ENCODE measurements around the gene GBGT1. TPM values are rescaled to one million over a fixed set of nuclear protein-coding genes. Genes with fewer than 3 reads are reported as not detected.

GBGT1 gene
- polyA plus RNA-seq, 3 donors: 1.3 to 1.6 (median 1.6) TPM

DNA sequence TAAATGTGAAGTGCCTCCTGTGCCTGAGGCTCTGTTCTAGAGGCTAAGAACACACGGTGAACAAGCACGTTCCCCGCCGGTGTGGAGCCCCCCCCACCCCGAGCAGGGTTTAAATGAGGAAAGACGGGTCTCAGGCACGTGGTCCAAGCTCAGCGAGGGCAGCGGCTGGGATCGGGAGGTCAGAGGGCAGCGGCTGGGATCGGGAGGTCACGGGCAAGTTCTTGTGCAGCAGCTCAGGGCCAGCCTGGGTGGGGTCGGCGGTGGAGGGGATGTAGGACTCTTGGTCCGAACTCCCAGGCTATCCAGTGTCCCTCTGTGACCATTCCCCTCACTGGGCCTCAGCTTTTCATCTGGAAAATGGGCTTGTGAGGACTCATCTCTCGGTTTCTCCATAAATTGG lies 2.7 kb upstream of the GBGT1 start:
- DNase-seq (ENCODE audit: low read depth in 3 of 3, low spot score in 2 of 3): no peak

- no peak for DNase-seq (ENCODE audit: low read depth in 3 of 3, low spot score in 2 of 3)
Measured at GRCh38 chr9:133165452-133165730, 1.7 kb upstream of the GBGT1 start.

- DNase-seq (ENCODE audit: low read depth in 3 of 3, low spot score in 2 of 3): no peak
Measured at GRCh38 chr9:133164191-133164590, 477 bp upstream of the GBGT1 start.

GRCh38 chr9:133162861-133163503 lies 732 bp downstream of the GBGT1 start:
- DNase-seq (ENCODE audit: low read depth in 3 of 3, low spot score in 2 of 3): no peak

DNA sequence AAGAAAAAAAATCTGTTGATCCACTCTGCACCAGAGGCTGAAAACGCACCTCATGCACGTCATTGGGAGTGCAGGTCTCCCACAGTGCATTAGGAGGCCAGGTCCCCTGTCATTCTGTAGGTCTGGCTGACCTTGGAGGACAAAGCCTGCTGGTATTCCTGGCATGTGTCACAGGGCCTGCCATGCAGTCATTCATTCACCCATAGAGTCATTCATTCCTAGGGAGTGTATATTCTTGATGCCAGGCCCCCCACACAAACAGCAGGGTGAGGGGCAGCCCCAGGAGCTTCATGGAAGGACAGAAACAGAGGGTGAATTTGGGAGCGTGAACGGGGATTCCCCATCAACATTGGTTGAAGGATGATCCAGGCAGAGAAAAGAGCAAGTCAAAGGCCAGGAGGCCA lies 2.2 kb downstream of the GBGT1 start:
- no peak for DNase-seq (ENCODE audit: low read depth in 3 of 3, low spot score in 2 of 3)

GRCh38 chr9:133160742-133161546 lies 2.8 kb downstream of the GBGT1 start:
- DNase-seq (ENCODE audit: low read depth in 3 of 3, low spot score in 2 of 3): no peak

GRCh38 chr9:133158695-133159094 lies 5.0 kb downstream of the GBGT1 start:
- DNase-seq (ENCODE audit: low read depth in 3 of 3, low spot score in 2 of 3): no peak

- DNase-seq (ENCODE audit: low read depth in 3 of 3, low spot score in 2 of 3): no peak
Measured at GRCh38 chr9:133155156-133155555, 8.6 kb downstream of the GBGT1 start.

DNA sequence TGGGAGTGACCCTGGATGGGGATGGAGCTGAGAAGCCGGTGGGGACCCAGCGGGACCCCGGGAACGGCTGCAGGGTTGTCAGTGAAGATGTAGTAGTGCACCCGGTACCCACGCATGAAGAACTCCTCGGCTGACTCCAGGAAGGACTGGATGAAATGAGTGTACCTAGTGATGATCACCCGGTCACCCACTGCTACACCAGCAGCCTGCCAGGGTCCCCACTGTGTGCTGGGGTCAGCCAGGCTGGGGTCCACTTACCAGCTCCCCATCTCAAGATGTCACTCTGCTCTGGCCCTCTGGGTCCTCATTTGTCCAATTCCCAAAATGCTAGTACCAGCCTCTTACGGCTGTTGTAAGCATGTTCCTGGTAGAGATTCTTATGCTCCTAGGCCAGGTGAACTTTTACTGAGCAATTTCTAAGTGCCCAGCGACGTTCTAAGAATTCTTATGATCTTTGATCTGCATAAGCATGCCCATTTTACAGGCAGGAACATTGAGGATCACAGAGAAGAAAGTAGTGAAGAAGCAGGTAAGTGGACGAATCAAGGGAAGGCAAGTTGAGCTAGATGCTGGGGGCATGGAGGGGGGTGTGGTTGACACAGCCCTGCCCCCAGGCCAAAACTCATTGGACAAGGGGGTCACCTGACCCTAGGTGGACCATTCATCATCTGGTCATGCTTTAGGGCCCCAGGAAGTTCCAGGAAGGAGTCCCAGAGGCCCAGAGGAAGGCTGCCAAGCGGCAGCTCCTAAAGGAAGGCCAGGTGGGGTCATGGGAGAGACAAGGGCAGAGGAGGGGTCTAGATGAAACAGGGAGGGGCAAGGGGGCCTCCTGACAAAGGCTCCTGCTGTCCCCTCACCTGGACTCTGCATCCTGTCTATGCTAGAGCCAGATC lies 9.4 kb downstream of the GBGT1 start:
- no peak for DNase-seq (ENCODE audit: low read depth in 3 of 3, low spot score in 2 of 3)

DNA sequence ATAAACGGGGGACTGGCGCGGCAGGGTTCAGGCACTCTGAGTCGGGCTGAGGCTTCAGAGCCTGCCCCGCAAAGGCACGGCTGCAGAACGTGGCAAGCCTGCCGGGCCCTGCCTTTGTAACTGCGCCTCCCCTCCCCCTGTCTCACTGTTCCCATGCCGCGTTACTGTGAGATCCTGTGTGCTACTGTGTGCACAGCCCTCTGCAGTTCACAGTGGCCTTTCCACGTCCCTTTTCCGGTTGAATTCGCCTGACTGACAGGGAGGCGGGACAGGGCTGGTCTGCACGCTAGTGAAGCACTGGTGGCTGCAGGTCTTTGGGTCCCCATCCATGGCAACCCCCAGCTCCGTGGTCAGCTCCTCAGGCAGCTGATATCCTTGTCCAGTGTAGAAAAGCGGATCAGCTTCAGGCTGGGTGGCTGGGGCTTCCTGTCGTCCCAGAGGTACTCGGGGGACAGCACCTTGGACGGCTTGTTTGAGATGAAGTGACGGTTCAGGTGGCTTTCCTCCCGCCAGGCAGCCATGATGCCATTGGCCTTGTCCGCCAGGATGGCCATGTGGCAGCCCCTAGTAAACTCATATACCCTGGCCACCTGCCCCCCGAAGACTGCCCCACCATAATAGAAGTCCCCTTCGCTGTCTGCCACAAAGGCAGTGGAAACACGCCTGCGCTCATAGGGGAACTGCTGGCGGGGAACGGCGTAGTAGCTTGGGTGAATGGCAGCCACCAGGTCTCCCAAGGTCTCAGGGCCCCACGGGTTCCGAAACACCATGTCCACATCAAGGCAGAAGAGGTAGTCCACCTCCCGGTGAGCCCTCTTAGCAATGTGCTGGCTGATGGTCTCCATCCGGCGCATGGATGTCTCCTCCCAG lies 10.3 kb downstream of the GBGT1 start:
- DNase-seq (ENCODE audit: low read depth in 3 of 3, low spot score in 2 of 3): no peak

- no peak for DNase-seq (ENCODE audit: low read depth in 3 of 3, low spot score in 2 of 3)
Measured at GRCh38 chr9:133151601-133152525, 11.9 kb downstream of the GBGT1 start.

- DNase-seq (ENCODE audit: low read depth in 3 of 3, low spot score in 2 of 3): no peak
Measured at GRCh38 chr9:133151041-133151440, 12.7 kb downstream of the GBGT1 start.

DNA sequence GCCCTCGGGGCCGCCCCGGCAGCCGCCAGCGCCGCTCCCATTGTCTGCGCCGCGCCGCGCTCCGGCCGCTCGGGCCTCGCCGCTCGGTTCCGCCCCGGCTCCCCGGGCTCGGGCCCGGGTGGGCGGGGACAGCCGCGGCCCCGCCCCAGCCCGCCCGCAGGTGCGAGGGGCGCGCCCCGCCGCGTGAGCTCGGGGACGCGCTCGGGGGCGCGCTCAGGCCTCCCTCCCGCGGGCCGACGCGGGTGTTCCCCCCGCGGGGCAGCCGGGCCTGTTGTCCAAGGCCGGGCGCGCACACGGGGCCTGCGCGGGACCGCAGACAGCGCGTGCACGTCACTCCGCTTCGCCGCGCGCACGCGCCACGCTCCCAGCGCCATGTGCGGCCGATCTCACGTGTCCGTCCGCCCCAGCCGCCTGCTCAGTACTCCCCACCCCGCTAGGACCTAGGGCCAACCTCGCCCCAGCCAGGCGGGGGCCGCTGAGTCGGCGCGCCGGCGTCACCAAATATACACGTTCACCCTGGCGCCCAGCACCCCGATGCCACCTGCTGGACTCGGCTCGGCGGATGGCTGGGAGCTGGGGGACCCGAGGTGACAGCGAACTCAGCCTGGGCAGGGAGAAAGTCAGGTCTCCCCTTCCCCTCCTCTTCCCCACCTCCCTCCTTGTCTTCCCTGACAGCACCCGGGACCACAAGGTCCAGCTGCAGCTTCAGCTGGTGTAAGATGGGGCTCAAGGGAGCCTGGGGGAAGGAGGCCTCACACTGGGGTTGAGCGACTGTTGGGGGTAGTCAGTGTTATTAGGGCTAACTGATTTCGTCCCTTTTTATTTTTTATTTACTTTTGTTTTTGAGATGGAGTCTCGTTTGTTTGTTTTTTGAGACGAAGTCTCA lies 14.3 kb downstream of the GBGT1 start:
- DNase-seq (ENCODE audit: low read depth in 3 of 3, low spot score in 2 of 3): no peak

DNA sequence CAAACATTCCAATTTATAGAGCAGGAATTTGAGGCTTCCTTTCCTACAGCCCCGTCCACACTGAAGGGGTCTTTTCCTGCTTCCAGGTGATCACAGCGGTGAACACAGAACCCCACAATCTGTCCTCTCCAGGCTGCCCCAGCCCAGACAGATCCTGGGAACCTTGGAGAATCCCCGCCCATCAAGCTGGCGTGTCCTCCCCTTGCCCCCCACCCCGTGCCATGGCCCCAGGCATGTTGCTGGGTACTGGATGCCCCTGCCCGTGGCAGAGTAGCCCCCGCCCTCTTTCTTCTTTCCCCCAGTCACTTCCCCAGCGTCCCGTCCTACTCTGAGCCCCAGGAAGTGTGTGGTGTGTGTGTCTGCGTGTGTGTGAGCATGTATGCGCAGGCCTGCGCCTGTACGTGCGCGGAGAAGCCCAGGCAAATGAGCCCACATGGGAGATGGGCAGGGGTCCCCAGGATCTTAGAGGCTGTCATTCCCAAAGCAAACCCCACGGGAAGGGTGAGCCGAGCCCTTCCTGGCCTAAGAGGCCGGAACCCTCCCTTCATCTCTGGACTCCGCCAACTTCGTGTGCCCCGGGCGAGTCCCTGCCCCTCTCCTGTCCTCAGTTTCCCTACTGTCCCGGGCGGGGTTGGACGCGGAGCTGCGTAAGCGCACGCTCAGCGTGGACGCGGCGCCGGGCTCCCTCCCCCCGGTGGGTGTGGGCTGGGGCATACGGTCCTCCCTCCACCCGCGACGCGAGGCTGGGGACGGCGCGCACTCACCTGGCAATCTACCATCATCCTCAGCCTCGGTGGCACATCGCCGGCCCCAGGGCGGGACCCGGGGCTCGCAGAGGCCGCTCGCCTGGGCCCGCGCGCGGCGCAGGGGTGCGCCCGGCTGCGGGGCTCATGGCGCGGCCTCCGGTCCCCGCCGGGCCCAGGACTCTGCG lies 15.2 kb downstream of the GBGT1 start:
- DNase-seq (ENCODE audit: low read depth in 3 of 3, low spot score in 2 of 3): no peak

- DNase-seq (ENCODE audit: low read depth in 3 of 3, low spot score in 2 of 3): peak in 1 of 3 donors; percentile 65
Measured at GRCh38 chr9:133147412-133148198, 16.1 kb downstream of the GBGT1 start.

GRCh38 chr9:133146746-133147411 lies 16.8 kb downstream of the GBGT1 start:
- DNase-seq (ENCODE audit: low read depth in 3 of 3, low spot score in 2 of 3): no peak
